LNCAP (cell line): ENCODE results near the gene PPP1R3G.

Source experiments
- CTCF ChIP-seq: fragments of 450-650 bp; IDR thresholded peaks from 2 replicates; pipeline ENCODE4 v1.5.1; 2017; ENCODE audit warnings: mild to moderate bottlenecking

The PPP1R3G gene

DNA sequence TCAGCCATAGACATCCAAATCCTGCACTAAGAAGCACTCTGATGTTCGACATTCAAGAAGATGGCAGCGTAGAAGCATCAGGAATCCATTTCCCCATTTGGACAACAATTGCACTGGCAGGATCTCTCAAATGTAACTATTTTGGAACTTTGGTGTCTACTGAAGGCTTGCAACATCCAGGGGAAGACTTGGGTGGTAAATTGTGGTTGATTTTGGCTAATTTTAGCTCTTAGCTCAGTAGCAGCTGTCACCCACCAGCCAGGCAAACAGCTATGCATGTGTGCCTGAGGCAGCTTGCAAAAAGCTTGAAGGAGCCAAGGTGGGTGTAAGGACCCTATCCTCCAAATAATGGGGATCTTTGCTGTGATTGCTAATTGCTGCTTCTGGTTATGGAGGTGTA, 35.1 kb upstream of the PPP1R3G start:
- TF ChIP-seq CTCF = no peak

GRCh38 chr6:5051394-5051793, 33.7 kb upstream of the PPP1R3G start:
- no peak for TF ChIP-seq CTCF

DNA sequence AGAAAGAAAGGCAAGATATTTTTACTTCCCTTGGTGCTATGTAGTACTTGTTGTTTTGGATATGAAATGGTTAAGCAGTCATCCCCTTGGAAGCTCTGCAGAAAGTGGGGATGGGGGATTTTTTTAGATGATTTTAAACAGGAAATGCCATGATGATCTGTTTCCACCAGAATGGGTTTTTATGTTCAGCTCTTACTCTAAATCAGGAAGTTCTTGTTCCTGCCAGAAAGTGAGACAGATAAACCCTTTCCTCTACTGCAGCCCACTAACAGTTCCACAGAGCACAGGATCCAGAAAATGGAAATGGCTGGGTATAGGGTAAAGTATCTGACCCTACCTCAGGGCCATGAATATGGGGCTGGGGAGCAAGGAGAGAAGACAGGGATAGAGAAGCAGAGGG, 32.1 kb upstream of the PPP1R3G start:
- no peak for TF ChIP-seq CTCF

GRCh38 chr6:5053864-5054244, 31.3 kb upstream of the PPP1R3G start:
- no peak for TF ChIP-seq CTCF

- no peak for TF ChIP-seq CTCF
Observed at GRCh38 chr6:5054245-5054873, 30.8 kb upstream of the PPP1R3G start.

DNA sequence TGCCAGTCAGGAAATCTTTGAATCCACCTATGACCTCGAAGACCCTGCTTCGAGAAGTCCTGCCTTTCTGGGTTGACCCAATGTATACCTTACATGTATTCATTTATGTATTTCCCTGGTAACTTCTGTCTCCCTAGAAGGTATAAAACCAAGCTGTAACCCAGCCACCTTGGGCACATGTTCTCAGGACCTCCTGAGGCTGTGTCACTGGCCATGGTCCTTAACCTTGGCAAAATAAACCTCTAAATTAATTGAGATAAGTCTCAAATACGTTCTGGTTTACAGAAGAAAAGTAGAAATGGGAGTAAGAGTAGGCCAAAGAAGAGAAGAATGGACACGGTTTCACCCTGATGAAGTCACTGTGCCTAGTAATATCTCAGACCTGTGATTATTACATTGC, 30.0 kb upstream of the PPP1R3G start:
- no peak for TF ChIP-seq CTCF

DNA sequence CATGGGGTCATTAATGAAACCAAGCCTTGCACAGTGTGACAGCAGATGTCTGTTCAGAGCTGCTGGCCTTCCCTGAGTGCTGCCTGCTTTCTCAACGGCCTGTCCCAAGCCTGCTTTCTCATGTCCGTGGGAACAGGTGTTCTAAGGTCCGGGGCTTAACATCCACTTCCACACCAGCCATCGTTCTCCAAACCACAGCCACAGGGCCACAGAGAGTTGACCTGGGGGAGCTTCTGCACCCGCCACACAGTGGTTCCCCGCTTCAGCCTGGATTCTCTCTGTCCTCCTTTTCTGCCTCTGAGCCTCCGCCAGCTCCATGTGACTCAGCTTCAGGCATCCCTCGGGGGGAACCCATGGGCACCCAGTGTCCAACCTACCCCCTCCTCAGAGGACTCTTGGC, 26.9 kb upstream of the PPP1R3G start:
- no peak for TF ChIP-seq CTCF
